MCF 10A (cell line): ENCODE results near the gene EDN3. TPM values are rescaled to one million over a fixed set of nuclear protein-coding genes. Genes with fewer than 3 reads are reported as not detected.
"Not testable (repeated sequence)": the region's sequence is repeated elsewhere in the genome, so short reads cannot be mapped to it uniquely, and the experiment has no call there.

Source experiments
- BruUV-seq: library from RNA; stranded (reverse); fragments of 400-500 nt; replicated peaks from 2 replicates; lab custom pipeline; 2021; lab: Mats Ljungman, UMichigan
- CTCF ChIA-PET: fragments of 300-600 bp; sonication (Branson Sonifier 250); formaldehyde crosslinking; extraction: SDS; loops from one replicate; lab custom pipeline; 2021; ENCODE audit warnings: antibody characterized with exemption, inconsistent platforms; lab: Yijun Ruan, JAX
- POLR2A ChIA-PET: fragments of 300-600, 350-650 bp; sonication (Branson Sonifier 250); formaldehyde crosslinking; extraction: SDS; loops from one replicate; lab custom pipeline; 2020; ENCODE audit warnings: antibody characterized with exemption, inconsistent platforms; lab: Yijun Ruan, JAX
- DNase-seq: peaks from one replicate; pipeline ENCODE4 v3.0.0-alpha.2; 2018; ENCODE audit not compliant: unreplicated experiment
- H3K27ac Mint-ChIP-seq: one replicate; pipeline ENCODE4 v1.8.0; 2022; ENCODE audit warnings: mild to moderate bottlenecking, low read depth, mixed read lengths; ENCODE audit not compliant: unreplicated experiment
- H3K27me3 Mint-ChIP-seq: one replicate; pipeline ENCODE4 v1.8.0; 2022; ENCODE audit warnings: mixed read lengths; ENCODE audit not compliant: insufficient read depth, unreplicated experiment
- H3K36me3 Mint-ChIP-seq: one replicate; pipeline ENCODE4 v1.8.0; 2022; ENCODE audit warnings: mild to moderate bottlenecking, moderate library complexity, mixed read lengths; ENCODE audit not compliant: insufficient read depth, unreplicated experiment
- H3K4me1 Mint-ChIP-seq: one replicate; pipeline ENCODE4 v1.8.0; 2022; ENCODE audit warnings: mixed read lengths; ENCODE audit not compliant: insufficient read depth, unreplicated experiment
- H3K4me3 Mint-ChIP-seq: one replicate; pipeline ENCODE4 v1.8.0; 2022; ENCODE audit warnings: mild to moderate bottlenecking, moderate library complexity, mixed read lengths; ENCODE audit not compliant: unreplicated experiment
- H3K9me3 Mint-ChIP-seq: one replicate; pipeline ENCODE4 v1.8.0; 2022; ENCODE audit warnings: mixed read lengths; ENCODE audit not compliant: unreplicated experiment
- CTCF ChIP-seq: fragments of 200-600 bp; IDR thresholded peaks from one replicate; pipeline ENCODE4 v1.8.0; 2022; ENCODE audit warnings: antibody characterized with exemption, mild to moderate bottlenecking; ENCODE audit not compliant: unreplicated experiment
- intact Hi-C: fragments of 100-400 bp; cut with micrococcal nuclease; formaldehyde crosslinking; loops from 2 replicates; pipeline ENCODE4 v1.14.1; 2022
- total RNA-seq: library from RNA; stranded (reverse); gene quantifications from 2 replicates; pipeline ENCODE4 v1.2.3, GENCODE V29; 2022

The EDN3 gene
- total RNA-seq, 1 experiment from 2014 or later = not detected

- Mint-ChIP-seq H3K4me1 (no peaks in the 10 kb centered on the region), H3K9me3 (no peaks in the 10 kb centered on the region), H3K4me3 (no peak overlapping the region), H3K36me3 (no peaks in the 10 kb centered on the region), H3K27ac (no peak overlapping the region), H3K27me3 (peaks cover 25% of the 10 kb centered on the region)
- BruUV-seq = no TSS peak
- CTCF ChIA-PET = no interaction called here
- DNase-seq = no peak
- POLR2A ChIA-PET = no interaction called here
- no peak for TF ChIP-seq CTCF
- intact Hi-C loops = no loop called here
Observed at GRCh38 chr20:59340201-59340885, 39.9 kb downstream of the EDN3 start.

- peaks cover 18% of the 10 kb centered on the region for H3K27me3 Mint-ChIP-seq
- H3K9me3 Mint-ChIP-seq, H3K36me3 Mint-ChIP-seq, H3K4me3 Mint-ChIP-seq, BruUV-seq, DNase-seq, POLR2A ChIA-PET, H3K4me1 Mint-ChIP-seq, intact Hi-C loops, H3K27ac Mint-ChIP-seq, CTCF ChIA-PET: not testable (repeated sequence)
Observed at GRCh38 chr20:59341285-59342022, 41.0 kb downstream of the EDN3 start.

- DNase-seq = no peak
- no peaks in the 10 kb centered on the region for H3K36me3 Mint-ChIP-seq
- ChIA-PET CTCF (interaction anchor here (0.5 kb wide), 1 partner anchor 1676 kb away, joined by 3 read pairs; no protein-coding TSS in a partner anchor), POLR2A (no interaction called here)
- no peak overlapping the region for H3K27ac Mint-ChIP-seq
- H3K4me1 Mint-ChIP-seq = no peaks in the 10 kb centered on the region
- no peak overlapping the region for H3K4me3 Mint-ChIP-seq
- peaks cover 11% of the 10 kb centered on the region for H3K27me3 Mint-ChIP-seq
- no peaks in the 10 kb centered on the region for H3K9me3 Mint-ChIP-seq
- TF ChIP-seq CTCF = no peak
- BruUV-seq = no TSS peak
- intact Hi-C loops = no loop called here
Observed at GRCh38 chr20:59342023-59342957, 41.9 kb downstream of the EDN3 start.

- intact Hi-C loops = no loop called here
- H3K9me3 Mint-ChIP-seq = no peaks in the 10 kb centered on the region
- no peaks in the 10 kb centered on the region for H3K4me1 Mint-ChIP-seq
- ChIA-PET POLR2A (no interaction called here), CTCF (interaction anchor here (0.6 to 0.7 kb wide), 3 partner anchors 15 to 889 kb away, joined by 3 to 4 read pairs (median 4); no protein-coding TSS in a partner anchor)
- DNase-seq = no peak
- no peaks in the 10 kb centered on the region for H3K36me3 Mint-ChIP-seq
- H3K27ac Mint-ChIP-seq = no peak overlapping the region
- no peak overlapping the region for H3K4me3 Mint-ChIP-seq
- H3K27me3 Mint-ChIP-seq = peaks cover 11% of the 10 kb centered on the region
- BruUV-seq = no TSS peak
- TF ChIP-seq CTCF = no peak
Observed at GRCh38 chr20:59346061-59346460, 45.6 kb downstream of the EDN3 start.
